Body of pancreas (tissue), 4 donors: ENCODE results near the gene PYHIN1.

Source experiments
- POLR2A ChIP-seq, 3 donors: fragments of 450-650 bp; IDR thresholded peaks; one replicate each; pipeline ENCODE4 v1.6.1; 2016; ENCODE audit warnings: antibody characterized with exemption in 3 of 3, mild to moderate bottlenecking in 2 of 3
- TF ChIP-seq, protein P1 (sequence below), 7 experiments: fragments of 450-650 bp in 4 of 7; fragments of 200-600 bp in 3 of 7; sonication (generic) in 3 of 7; IDR thresholded peaks; one replicate each; pipeline ENCODE4 v1.5.1; 2016 to 2019; ENCODE audit warnings: antibody characterized with exemption in 7 of 7

DNA sequence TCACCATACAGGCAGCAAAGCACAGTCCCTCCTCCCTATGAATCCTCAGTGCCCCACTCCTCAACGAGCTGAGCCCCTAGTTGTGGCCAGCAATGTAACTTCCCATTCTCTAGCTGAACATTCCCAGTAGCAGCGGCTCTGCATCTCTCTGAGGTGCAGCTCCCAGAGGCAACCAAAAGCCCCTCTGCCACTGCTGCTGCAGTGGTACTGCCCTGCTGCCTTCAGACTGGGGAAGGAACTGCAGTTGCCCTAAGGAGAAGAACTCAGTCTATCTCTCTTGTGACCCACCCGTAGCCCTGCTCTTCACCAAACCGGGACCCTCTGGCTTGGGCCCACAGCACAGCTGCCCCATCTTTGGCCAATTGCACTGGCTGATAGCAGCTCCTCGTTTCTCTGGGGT lies 31.6 kb downstream of the PYHIN1 start:
- TF ChIP-seq, protein P1, sequence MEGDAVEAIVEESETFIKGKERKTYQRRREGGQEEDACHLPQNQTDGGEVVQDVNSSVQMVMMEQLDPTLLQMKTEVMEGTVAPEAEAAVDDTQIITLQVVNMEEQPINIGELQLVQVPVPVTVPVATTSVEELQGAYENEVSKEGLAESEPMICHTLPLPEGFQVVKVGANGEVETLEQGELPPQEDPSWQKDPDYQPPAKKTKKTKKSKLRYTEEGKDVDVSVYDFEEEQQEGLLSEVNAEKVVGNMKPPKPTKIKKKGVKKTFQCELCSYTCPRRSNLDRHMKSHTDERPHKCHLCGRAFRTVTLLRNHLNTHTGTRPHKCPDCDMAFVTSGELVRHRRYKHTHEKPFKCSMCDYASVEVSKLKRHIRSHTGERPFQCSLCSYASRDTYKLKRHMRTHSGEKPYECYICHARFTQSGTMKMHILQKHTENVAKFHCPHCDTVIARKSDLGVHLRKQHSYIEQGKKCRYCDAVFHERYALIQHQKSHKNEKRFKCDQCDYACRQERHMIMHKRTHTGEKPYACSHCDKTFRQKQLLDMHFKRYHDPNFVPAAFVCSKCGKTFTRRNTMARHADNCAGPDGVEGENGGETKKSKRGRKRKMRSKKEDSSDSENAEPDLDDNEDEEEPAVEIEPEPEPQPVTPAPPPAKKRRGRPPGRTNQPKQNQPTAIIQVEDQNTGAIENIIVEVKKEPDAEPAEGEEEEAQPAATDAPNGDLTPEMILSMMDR (IDR thresholded peaks at IDR 0.05) = no peak
- no peak for TF ChIP-seq POLR2A (IDR thresholded peaks at IDR 0.05)
